Tibial nerve (tissue), 4 donors: ENCODE results near the gene PLEKHA6. TPM values are rescaled to one million over a fixed set of nuclear protein-coding genes. Genes with fewer than 3 reads are reported as not detected.

ENCODE experiments used
- DNase-seq, 2 donors: peaks; one replicate each; pipeline ENCODE4 v3.0.0-alpha.2; 2019; ENCODE audit warnings: low spot score in 2 of 2
- H3K27ac ChIP-seq, 4 donors: fragments of 200-600 bp; sonication (generic) in 3 of 4; one replicate each; pipeline ENCODE4 v1.5.1; 2017 to 2019; ENCODE audit warnings: mild to moderate bottlenecking in 1 of 4
- H3K27me3 ChIP-seq, 2 donors: fragments of 200-600 bp; sonication (generic) in 1 of 2; one replicate each; pipeline versions ENCODE4 v1.5.1 to v1.6.0; 2017 to 2019
- H3K36me3 ChIP-seq, 3 donors: fragments of 200-600 bp; sonication (generic); one replicate each; pipeline ENCODE4 v1.5.1; 2018 to 2019
- H3K4me1 ChIP-seq, 4 donors: fragments of 200-600 bp; sonication (generic) in 3 of 4; one replicate each; pipeline ENCODE4 v1.5.1; 2017 to 2019
- H3K4me3 ChIP-seq, 4 donors: fragments of 200-600 bp; sonication (generic) in 3 of 4; one replicate each; pipeline ENCODE4 v1.5.1; 2017 to 2019; ENCODE audit warnings: mild to moderate bottlenecking in 1 of 4, moderate library complexity in 1 of 4
- H3K9me3 ChIP-seq, 4 donors: fragments of 200-600 bp; sonication (generic) in 3 of 4; one replicate each; pipeline ENCODE4 v1.5.1; 2017 to 2019
- EP300 ChIP-seq, 2 donors: sonication (generic); formaldehyde crosslinking; IDR thresholded peaks; one replicate each; pipeline ENCODE4 v1.6.1; 2017; ENCODE audit warnings: antibody characterized with exemption in 2 of 2, mild to moderate bottlenecking in 1 of 2
- POLR2A ChIP-seq, 2 donors: fragments of 450-650 bp; IDR thresholded peaks; one replicate each; pipeline ENCODE4 v1.6.1; 2017; ENCODE audit warnings: antibody characterized with exemption in 2 of 2, mild to moderate bottlenecking in 2 of 2, moderate library complexity in 2 of 2
- WGBS, 2 donors: methylation state at CpG; one replicate each; pipeline ENCODE4 v1.1.5; 2018; 5-methylcytosine and 5-hydroxymethylcytosine counted together
- total RNA-seq, 4 donors: library from RNA; depleted of rRNA; stranded (reverse); fragments of >200 nt; gene quantifications; one replicate each; pipeline ENCODE4 v1.1.0, GENCODE V29; 2016
- TF ChIP-seq, protein P1 (sequence below), 5 experiments: fragments of 200-600 bp in 3 of 5; fragments of 450-650 bp in 2 of 5; sonication (generic) in 3 of 5; IDR thresholded peaks; one replicate each; pipeline ENCODE4 v1.5.1; 2016 to 2019; ENCODE audit warnings: antibody characterized with exemption in 5 of 5, mild to moderate bottlenecking in 3 of 5, moderate library complexity in 2 of 5

Gene PLEKHA6
- total RNA-seq, 4 donors from 2014 or later: 6.6 to 13.9 (median 12.1) TPM

- Histone ChIP-seq H3K27me3 (no peaks in the 10 kb centered on the region), H3K9me3 (no peaks in the 10 kb centered on the region), H3K36me3 (peaks cover 0 to 29% (median 0%) of the 10 kb centered on the region in 3 donors), H3K27ac (peak overlapping the region in 3 of 4 donors; percentile 2 to 98 (median 29)), H3K4me3 (peak overlapping the region; percentile 74 to 85 (median 80)), H3K4me1 (peaks cover 0 to 47% (median 28%) of the 10 kb centered on the region in 4 donors)
- no peak for DNase-seq
- TF ChIP-seq EP300 (IDR thresholded peaks at IDR 0.05) (no peak), POLR2A (IDR thresholded peaks at IDR 0.05) (no peak)
- TF ChIP-seq, protein P1, sequence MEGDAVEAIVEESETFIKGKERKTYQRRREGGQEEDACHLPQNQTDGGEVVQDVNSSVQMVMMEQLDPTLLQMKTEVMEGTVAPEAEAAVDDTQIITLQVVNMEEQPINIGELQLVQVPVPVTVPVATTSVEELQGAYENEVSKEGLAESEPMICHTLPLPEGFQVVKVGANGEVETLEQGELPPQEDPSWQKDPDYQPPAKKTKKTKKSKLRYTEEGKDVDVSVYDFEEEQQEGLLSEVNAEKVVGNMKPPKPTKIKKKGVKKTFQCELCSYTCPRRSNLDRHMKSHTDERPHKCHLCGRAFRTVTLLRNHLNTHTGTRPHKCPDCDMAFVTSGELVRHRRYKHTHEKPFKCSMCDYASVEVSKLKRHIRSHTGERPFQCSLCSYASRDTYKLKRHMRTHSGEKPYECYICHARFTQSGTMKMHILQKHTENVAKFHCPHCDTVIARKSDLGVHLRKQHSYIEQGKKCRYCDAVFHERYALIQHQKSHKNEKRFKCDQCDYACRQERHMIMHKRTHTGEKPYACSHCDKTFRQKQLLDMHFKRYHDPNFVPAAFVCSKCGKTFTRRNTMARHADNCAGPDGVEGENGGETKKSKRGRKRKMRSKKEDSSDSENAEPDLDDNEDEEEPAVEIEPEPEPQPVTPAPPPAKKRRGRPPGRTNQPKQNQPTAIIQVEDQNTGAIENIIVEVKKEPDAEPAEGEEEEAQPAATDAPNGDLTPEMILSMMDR (IDR thresholded peaks at IDR 0.05): no peak
- 1 to 2% methylated on average over 3 of the region's 3 CpGs for WGBS, 2 donors
Measured at GRCh38 chr1:204407295-204407971, 47.7 kb upstream of the PLEKHA6 start.

GRCh38 chr1:204406621-204407020 is 46.9 kb upstream of the PLEKHA6 start:
- Histone ChIP-seq H3K27me3 (no peaks in the 10 kb centered on the region), H3K9me3 (no peaks in the 10 kb centered on the region), H3K27ac (peak overlapping the region in 2 of 4 donors; percentile 2 to 98), H3K4me1 (peaks cover 0 to 44% (median 24%) of the 10 kb centered on the region in 4 donors), H3K4me3 (peak overlapping the region in 3 of 4 donors; percentile 76 to 85 (median 84)), H3K36me3 (peaks cover 0 to 35% (median 0%) of the 10 kb centered on the region in 3 donors)
- no peak for DNase-seq
- WGBS, 2 donors: 58 to 65% methylated on average over 4 of the region's 4 CpGs
- TF ChIP-seq POLR2A (IDR thresholded peaks at IDR 0.05) (no peak), EP300 (IDR thresholded peaks at IDR 0.05) (no peak)
- TF ChIP-seq, protein P1 (IDR thresholded peaks at IDR 0.05): no peak

DNA sequence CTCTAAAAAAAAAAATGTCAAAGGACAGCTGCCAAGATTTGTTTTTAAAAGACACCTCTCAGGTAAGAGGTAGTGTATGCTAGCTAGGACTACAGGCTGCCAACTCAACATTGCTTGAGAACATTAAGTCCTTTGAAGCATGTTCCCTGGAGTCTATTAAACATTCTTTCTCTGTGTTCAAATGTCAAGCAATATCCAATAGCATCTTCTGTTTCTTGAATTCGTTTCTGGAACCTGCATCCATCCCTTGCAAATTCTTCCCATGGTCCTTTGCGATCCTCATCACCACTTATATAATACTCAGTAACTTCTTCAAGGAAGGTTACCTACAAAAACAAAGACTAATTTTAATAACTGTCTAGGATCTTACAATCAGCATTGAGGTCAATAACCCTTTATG is 46.3 kb upstream of the PLEKHA6 start:
- WGBS, 2 donors: 26 to 33% methylated on average over 2 of the region's 2 CpGs
- Histone ChIP-seq H3K36me3 (peaks cover 0 to 41% (median 0%) of the 10 kb centered on the region in 3 donors), H3K9me3 (no peaks in the 10 kb centered on the region), H3K4me1 (peaks cover 0 to 44% (median 24%) of the 10 kb centered on the region in 4 donors), H3K27me3 (no peaks in the 10 kb centered on the region), H3K4me3 (peak overlapping the region in 1 of 4 donors; percentile 76), H3K27ac (peak overlapping the region in 1 of 4 donors; percentile 13)
- DNase-seq: no peak
- no peak for TF ChIP-seq EP300 (IDR thresholded peaks at IDR 0.05)

GRCh38 chr1:204404629-204405028 is 44.9 kb upstream of the PLEKHA6 start:
- peaks cover 0 to 44% (median 23%) of the 10 kb centered on the region in 4 donors for H3K4me1 ChIP-seq
- H3K36me3 ChIP-seq: peaks cover 0 to 55% (median 0%) of the 10 kb centered on the region in 3 donors
- WGBS, 2 donors: 66 to 81% methylated on average over 2 of the region's 2 CpGs
- H3K4me3 ChIP-seq: no peak overlapping the region
- H3K27me3 ChIP-seq: no peaks in the 10 kb centered on the region
- H3K9me3 ChIP-seq: no peaks in the 10 kb centered on the region
- no peak overlapping the region for H3K27ac ChIP-seq
- no peak for TF ChIP-seq POLR2A (IDR thresholded peaks at IDR 0.05)
- TF ChIP-seq, protein P1 (IDR thresholded peaks at IDR 0.05): no peak
- no peak for TF ChIP-seq EP300 (IDR thresholded peaks at IDR 0.05)
- DNase-seq: no peak

- H3K27me3 ChIP-seq: no peaks in the 10 kb centered on the region
- peaks cover 0 to 71% (median 0%) of the 10 kb centered on the region in 3 donors for H3K36me3 ChIP-seq
- TF ChIP-seq, protein P1 (IDR thresholded peaks at IDR 0.05): no peak
- TF ChIP-seq POLR2A (IDR thresholded peaks at IDR 0.05) (no peak), EP300 (IDR thresholded peaks at IDR 0.05) (no peak)
- H3K4me1 ChIP-seq: peaks cover 0 to 44% (median 19%) of the 10 kb centered on the region in 4 donors
- H3K27ac ChIP-seq: no peak overlapping the region
- whole genome bisulfite sequencing, 2 donors: 91 to 93% methylated on average over 4 of the region's 4 CpGs
- no peaks in the 10 kb centered on the region for H3K9me3 ChIP-seq
- DNase-seq: no peak
- no peak overlapping the region for H3K4me3 ChIP-seq
Measured at GRCh38 chr1:204402391-204402790, 42.7 kb upstream of the PLEKHA6 start.
